GF-D8 (cell line): ENCODE results near the gene APLF.
"Not testable (repeated sequence)": the region's sequence is repeated elsewhere in the genome, so short reads cannot be mapped to it uniquely, and the experiment has no call there.

Experiments
- DNase-seq: peaks from one replicate; lab custom pipeline; 2025; lab: John Stamatoyannopoulos, UW

APLF gene

GRCh38 chr2:68588589-68588988 is 121.2 kb downstream of the APLF start:
- no peak for DNase-seq

DNA sequence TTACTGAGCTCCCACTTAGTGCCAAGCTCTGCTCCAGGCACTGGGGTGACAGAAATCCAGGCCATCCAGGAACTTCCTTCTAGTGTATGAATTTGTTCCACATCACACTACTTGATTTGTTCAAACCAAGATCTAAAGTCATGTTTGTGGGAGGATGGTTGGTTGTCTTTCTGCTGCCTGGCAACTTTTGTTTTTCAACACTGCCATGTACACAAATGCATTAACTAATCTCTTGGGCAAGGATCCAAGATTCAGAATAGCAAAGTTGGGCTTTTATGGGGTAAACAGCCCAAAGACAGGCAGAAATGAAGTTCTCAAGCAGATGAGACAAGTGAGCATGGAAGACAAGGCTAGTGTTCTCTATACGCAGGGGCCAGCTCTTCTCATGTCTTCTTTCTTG is 122.6 kb downstream of the APLF start:
- no peak for DNase-seq

DNA sequence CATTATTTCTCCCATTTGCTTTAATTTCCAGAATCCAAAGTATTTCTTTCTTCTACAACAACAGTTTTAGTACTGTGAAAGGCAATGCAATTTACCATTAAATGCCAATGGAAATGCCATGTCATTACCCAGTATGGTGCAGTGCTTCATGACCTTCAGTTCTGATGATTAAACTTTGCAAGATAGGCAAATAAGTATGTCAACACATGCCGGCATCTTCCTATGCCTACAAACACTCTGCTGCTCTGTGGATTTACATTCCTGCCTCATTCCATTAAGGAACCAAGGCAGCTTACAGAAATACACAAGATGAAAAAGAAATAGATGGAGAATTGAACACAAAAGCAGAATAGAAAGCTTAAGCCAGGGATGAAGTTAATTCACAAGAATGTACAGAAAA is 123.3 kb downstream of the APLF start:
- no peak for DNase-seq

- no peak for DNase-seq
Observed at GRCh38 chr2:68591225-68591624, 123.8 kb downstream of the APLF start.

DNA sequence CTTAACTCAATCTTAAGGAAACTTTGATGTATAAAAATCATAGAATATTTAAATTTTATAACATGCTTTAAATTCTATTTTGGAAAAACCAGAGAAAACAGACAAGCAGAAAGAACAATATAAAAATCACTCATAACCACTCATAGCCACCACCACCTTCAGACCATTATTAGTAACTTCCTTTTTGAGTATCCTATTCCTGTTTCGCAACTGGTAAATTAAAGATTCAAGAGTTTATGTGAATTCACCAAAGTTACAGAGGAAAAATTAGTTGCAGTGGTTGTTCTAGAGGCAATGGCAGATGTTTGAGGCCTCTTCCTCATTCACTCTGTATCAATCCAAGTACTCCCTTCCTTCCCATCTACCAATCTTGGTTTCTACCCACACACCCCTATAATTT is 126.7 kb downstream of the APLF start:
- no peak for DNase-seq

GRCh38 chr2:68594674-68595492 is 127.5 kb downstream of the APLF start:
- no peak for DNase-seq

GRCh38 chr2:68595493-68595785 is 128.1 kb downstream of the APLF start:
- DNase-seq = not testable (repeated sequence)

GRCh38 chr2:68600495-68600894 is 133.1 kb downstream of the APLF start:
- not testable (repeated sequence) for DNase-seq

GRCh38 chr2:68603059-68603458 is 135.7 kb downstream of the APLF start:
- no peak for DNase-seq

DNA sequence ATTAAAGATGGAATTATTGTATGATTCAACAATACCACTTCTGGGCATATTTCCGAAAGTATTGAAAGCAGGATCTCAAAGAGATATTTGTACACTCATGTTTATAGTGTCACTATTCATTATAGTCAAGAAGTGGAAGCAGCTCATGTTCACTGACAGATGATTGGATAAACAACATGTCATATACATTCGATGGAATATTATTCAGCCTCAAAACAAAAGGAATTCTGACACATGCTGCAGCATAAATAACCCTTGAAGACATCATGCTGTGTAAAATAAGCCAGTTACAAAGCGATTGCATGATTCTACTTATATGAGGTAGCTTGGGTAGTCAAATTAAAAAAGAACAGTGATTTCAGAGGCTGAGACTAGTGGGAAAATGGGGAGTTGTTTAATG is 136.7 kb downstream of the APLF start:
- no peak for DNase-seq

DNA sequence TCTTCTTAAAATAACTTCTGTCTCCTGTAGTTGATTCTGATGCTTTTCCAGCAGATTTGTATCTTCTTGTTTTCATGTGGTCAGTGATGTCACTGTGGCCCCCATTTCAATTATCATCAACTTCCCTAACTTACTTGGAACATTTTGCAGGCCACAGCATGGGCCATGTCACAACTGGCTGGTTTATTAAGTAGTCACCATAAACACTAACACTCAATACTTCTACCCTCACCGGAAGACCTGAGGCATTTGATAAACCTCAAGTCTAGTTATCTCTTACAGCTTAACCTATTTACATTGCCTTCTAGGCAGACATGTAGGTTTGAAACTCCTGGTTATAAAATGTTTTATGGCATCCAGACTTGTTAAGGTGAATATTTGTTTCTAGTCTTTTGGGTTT is 138.6 kb downstream of the APLF start:
- no peak for DNase-seq

GRCh38 chr2:68606759-68607158 is 139.4 kb downstream of the APLF start:
- no peak for DNase-seq

DNA sequence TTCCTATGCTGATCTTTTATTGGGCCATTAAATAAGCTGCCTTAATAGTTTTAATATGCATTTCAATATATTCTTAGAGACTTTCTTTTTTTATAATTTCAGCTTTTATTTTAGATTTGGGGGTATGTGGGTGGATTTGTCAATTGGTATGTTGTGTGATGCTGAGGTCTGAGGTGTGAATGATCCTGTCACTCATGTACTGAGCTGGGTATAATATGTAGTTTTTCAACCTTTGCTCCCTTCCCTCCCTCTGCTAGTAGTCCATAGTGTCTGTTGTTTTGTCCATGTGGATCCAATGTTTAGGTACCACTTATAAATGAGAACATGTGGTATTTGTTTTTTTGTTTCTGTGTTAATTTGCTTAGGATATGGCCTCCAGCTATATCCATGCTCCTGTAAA is 140.5 kb downstream of the APLF start:
- no peak for DNase-seq

DNA sequence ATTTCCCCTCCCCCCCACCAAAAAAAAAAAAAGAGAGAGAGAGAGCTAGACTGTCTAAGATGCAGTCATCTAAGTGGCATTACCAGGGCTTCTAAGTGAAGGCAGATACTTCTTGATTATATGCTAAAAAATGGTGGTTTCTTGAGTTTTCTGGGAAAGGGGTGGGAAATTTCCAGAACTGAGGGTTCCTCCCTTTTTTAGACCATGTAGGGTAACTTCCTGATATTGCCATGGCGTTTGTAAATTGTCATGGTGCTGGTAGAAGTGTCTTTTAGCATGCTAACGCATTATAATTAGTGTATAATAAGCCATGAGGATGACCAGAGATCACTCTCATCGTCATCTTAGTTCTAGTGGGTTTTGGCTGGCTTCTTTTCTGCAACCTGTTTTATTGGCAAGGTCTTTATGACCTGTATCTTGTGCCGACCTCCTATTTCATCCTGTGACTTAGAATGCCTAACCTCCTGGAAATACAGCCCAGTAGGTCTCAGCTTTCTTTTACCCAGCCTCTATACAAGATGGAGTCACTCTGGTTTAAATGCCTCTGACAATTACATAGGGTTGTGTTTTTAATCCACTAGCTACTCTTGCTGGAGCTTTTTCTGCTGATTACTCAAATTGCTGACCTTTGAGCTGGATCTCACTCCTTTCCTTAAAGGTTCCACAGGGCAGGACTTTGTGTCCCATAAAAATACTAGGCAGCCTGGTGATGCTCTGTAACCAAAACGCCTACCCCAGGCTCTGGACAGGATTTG is 145.6 kb downstream of the APLF start:
- no peak for DNase-seq

DNA sequence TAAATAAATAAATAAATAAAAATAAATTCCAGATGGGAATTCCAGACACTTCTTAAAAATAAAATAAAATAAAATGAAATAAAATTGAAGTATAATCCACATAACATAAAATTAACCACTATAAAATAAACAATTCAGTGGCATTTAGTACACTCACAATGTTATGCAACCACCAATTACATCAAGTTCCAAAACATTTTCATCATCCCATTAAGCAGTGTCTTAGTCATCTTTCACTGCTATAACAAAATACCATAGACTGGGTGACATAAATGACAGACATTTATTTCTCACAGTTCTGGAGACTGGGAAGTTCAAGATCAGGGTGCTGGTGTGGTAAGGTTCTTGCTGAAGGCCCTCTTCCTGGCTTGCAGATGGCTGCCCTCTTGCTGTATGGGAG is 153.4 kb downstream of the APLF start:
- no peak for DNase-seq

GRCh38 chr2:68623820-68624219 is 156.4 kb downstream of the APLF start:
- no peak for DNase-seq

DNA sequence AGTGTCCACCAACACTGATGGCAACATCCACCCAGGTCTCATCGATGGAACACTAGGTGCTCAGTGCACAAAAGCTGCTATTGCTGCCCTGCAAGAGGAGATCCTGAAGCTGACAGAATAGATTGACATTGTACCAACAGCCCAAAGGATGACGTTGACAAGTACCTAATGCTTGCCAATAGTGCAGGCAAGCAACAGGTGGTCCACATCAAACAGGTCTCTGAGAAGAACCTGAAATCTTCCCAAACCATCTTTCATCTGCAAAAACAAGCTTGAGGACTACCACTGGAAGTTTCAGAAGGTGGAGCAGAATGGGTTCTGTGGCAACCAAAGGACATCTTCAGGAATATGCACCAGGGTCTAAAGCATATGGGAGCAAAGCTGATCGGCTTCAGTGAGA is 160.2 kb downstream of the APLF start:
- no peak for DNase-seq
